ENCODE measurements around the gene BTLA.
"Not testable (repeated sequence)": the region's sequence is repeated elsewhere in the genome, so short reads cannot be mapped to it uniquely, and the experiment has no call there.

Gene BTLA

DNA sequence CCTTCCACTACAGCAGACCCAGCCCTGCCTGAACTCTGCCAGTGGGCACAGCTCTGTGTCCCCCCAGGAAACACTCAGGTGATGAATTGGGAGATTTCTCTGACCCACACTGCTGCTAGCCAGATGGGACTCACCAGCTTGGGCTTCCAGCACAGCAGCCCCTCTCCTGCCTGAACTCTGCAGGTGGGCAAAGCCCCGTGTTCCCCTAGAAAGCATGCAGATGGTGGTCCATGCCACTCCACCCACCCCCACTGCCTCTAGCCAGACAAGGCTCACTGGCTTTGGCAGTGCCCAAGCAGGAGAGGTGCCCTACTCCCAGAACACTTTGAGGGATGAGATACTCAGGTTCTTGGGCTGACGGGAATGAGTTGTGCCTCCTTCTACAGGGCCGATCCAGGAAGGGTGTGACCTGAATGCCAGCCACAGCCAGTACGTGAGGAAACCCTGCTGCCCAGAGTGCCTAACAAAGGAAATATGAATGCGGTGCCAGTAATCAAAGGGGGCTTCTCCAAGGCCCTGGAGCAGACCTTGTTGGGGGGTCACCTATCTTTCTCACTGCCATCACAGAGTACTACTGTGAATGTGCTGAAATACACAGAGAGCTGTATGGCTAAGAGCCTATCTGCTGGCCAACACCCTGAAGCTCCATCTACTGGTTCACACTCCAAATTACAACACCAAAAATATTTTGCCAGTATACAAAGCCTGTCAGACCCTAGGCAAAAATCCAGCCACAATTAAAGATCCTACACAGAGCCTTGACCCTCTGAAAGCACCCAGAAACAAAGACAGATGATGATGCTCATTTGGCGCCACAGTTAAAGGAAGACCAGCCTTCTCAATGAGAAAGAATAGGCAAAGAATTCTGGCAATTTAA lies 61.9 kb downstream of the BTLA start:
- no peak for DNase-seq

DNA sequence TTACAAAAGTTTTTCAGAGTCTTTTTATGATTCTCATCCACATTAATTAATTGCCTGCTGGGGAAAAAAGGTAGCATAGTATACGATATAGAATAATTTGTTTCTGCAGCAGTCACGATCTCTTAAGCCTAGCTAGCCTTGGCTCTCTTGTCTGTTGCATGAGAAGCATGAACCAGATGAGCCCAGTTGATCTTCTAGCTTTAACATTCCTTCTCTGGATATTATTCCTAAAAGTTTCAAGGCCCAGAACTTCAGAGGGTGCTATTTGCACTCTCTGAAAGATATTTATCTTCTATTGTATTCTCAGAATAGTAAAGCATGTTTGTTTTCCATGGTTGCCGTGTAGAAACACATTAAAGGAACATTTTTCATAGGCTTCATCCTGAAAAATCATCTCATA lies 69.3 kb downstream of the BTLA start:
- no peak for DNase-seq

DNA sequence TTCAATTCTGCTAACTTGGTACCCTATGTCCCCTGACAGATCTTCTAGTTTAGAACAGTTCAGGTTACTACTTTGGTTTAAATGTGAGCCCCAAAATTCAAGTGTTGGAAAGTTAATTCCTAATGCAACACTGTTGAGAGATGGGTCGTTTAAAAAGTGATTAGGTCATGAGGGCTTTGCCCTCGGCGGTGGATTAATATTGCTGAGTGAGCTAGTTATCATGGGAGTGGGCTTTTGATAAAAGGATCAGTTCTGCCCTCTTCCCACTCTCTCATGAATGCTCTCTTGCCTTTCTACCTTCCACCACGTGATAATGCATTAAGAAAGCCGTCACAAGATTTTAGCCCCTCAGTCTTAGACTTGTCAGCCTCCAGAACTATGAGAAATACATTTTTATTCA lies 72.1 kb downstream of the BTLA start:
- no peak for DNase-seq

DNA sequence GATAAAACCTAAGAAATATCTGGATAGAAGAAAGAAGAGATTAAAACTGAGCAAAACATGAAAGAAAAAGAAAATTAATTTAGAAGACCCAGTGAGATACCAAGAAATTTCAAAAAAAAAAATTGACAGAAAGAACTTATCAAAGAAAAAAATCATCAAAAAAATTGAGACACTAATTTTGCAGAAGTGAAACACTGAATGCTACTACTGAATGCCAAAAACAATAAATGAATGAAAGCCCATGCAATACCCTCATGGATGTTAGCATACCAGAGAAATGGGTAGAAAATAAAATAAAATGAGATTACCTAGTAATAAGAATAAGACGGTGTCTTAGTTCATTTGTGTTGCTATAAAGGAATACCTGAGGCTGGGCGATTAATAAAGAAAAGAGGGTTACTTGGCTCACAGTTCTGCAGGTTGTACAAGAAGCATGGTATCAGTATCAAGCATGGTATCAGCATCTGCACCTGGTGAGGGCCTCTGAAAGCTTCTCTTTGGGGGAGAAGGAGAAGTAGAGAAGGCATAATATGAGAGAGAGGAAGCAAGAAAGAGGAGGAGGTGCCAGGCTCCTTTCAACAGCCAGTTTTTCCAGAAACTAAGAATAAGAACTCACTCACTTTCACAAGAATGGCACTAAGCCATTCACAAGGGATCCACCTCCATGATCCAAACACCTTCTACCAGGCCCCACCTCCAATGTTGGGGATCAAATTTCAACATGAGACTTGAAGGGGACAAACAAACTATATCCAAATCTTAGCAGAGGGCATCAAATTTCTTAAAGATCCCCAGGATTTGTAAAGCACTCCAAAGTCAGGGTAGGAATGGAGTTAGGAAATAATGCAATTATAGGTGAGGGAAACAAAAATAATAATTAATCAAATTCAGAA lies 73.2 kb downstream of the BTLA start:
- no peak for DNase-seq

DNA sequence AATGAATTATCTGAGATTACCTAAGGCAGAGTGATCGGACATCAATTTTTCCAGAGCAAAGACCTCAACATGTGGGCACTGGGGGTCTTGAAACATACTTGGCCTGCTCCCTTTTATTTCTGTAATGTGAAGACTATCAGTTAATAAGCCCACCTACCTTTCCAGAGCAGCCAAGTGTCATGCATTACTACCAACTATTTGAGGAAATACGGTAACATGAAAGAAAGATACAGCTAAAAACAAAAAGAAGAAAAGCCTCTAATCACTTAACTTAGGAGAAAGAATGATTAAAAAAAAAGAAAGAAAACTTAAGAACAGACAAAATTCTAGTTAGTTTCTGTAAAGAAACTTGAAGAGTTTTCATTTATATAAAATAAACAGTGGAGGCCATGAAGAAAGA lies 73.9 kb downstream of the BTLA start:
- no peak for DNase-seq

DNA sequence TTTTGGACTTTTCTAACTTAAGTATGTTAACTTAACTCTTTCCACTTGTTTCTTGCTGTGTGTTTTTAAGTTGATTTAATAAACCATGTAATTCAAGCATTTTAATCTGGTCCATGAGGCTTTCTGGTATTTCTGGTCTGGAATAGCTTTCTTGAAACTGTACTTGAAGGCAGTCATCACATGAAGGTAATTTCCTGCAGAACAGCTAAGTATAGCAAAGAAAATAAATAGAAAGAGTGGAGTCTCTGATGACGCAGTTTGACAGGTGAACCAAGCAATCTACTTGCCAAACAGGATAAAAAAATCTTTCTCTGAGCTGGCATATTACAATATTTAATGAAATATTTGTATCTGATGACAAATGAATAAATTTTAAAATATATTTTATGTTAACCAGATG lies 74.9 kb downstream of the BTLA start:
- no peak for DNase-seq

DNA sequence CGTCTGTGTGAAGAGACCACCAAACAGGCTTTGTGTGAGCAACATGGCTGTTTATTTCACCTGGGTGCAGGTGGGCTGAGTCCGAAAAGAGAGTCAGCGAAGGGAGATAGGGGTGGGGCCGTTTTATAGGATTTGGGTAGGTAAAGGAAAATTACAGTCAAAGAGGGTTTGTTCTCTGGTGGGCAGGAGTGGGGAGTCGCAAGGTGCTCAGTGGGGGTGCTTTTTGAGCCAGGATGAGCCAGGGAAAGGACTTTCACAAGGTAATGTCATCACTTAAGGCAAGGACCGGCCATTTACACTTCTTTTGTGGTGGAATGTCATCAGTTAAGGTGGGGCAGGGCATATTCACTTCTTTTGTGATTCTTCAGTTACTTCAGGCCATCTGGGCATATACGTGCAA lies 76.4 kb downstream of the BTLA start:
- not testable (repeated sequence) for DNase-seq

DNA sequence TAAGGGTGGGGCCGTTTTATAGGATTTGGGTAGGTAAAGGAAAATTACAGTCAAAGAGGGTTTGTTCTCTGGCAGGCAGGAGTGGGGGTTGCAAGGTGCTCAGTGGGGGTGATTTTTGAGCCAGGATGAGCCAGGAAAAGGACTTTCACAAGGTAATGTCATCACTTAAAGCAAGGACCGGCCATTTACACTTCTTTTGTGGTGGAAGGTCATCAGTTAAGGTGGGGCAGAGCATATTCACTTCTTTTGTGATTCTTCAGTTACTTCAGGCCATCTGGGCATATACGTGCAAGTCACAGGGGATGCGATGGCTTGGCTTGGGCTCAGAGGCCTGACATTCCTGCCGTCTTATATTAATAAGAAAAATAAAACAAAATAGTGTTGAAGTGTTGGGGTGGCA lies 80.7 kb downstream of the BTLA start:
- DNase-seq: not testable (repeated sequence)

DNA sequence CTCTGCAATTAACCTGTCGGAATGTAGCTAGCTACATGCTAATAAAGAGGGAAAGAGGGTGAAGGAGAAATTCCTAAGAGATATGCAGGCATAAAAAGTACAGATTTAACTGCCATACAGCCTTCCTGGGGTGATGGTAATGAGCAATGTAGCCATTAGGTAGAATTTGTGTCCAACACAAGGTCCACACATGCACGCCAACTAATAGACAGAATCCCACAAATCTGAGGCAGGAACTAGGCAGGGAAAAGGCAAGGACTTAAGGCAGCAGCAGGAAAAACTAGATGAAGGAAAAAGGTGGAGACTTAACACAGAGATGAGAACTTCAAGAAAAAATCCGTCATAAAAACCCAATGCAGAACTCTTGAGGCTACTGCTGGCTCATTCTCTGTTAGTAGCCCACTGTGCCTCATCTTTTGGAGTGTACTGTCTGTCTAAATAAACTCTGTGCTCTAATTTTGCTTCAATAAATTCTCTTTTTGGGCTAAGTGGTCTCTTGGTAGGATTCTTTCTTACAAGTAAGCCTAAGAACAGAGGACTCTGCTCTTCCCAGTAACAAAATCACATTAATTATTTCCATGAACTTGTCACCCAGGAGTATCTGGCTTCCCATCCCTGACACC lies 81.5 kb downstream of the BTLA start:
- DNase-seq: no peak

DNA sequence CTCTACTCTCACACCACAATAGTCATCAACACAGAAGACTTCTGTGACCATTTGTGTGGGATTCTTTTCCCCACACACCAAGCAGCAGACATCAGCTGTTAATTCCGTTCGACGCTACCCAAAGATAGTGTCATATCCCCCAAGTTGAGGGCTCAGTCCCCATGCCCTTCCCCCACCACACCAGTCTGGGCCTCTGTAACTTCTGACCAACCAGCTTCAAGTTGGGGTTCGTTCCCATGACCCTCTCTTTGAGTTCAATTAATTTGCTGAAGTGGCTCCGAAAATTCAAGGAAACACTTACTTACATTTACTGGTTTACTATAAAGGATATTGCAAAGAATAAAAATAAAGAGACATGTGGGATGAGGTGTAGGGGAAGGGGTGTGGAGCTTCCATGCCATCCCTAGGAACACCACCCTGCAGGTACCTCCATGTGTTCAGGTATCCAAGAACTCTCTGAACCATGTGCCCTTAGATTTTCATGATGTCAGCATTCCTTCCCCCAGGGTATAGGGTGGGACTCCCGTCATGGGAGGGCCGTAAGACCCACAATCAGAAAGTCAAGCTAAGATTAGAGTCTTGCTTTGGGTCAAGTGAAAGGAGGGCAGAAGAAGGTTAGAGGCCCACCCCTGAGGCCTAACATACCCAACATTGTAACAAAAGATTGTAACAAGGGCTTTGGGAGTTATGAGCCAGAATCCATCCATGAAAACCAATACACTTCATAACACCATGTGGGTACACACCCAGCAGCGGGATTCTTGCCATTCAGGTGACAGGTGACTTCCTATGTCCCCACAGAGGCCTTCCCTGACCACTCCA lies 82.7 kb downstream of the BTLA start:
- no peak for DNase-seq

DNA sequence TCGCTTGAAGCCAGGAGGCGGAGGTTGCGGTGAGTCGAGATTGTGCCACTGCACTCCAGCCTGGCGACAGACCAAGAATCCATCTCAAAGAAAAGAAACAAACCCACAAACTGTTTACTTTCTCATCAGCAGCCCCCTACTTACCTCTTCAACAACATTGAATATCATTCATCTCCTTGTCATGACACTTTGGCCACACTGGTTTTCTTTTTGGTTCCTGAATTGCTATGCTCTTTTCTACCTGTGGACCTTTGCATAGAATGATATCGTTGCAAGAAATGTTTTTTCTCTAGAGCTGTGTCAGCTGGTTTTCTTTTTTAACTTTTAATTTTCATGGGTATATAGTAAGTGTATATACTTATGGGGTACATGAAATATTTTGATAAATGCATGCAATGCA lies 83.9 kb downstream of the BTLA start:
- no peak for DNase-seq

Measured in NCI-H187 treated with DMSO at 0.1 percent for 48 hours (cell line).